ENCODE results near the gene KCNG3. TPM values are rescaled to one million over a fixed set of nuclear protein-coding genes. Genes with fewer than 3 reads are reported as not detected.

KCNG3 gene
- total and polyA plus RNA-seq, 2 of the 13 experiments (the other 11 are each of a cell fraction or from before 2014, with no cell fraction given): 2.8 to 4.8 TPM

DNA sequence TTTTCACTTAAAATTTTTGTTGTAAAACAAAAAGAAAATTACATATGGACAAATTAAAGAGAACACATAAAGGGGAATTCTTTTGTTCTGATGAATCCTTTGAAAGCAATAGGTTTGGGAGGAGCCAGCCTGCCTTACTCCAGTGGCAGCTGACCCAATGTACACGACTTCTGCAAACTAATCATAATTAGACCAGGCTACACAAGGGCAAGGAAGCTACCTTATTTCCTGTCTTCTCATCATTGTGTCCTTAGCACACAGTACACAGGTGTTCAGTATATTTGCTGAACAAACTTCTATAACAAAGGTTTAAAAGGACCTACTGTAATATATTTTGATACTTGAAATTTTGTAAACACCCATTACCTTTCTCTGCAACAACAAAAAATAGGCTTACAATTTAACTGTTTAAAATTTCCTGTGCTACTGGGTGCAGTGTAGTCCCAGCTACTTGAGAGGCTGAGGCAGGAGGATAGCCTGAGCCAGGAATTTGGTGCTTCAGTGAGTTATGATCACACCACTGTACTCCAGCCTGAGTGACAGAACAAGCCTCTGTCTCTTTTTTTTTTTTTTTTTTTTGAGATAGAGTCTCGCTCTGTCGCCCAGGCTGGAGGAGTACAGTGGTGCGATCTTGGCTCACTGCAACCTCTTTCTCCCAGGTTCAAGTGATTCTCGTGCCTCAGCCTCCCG is 18.9 kb downstream of the KCNG3 start (continued):
- TF ChIP-seq ZNF562 (CRISPR knock-in tag; IDR thresholded peaks at IDR 0.05; ENCODE audit: borderline replicate concordance) (no peak), ZFP41 (CRISPR knock-in tag; IDR thresholded peaks at IDR 0.05; ENCODE audit: borderline replicate concordance) (no peak), MIXL1 (CRISPR knock-in tag; IDR thresholded peaks at IDR 0.05) (peak; percentile 64; the same call in 1 of the 2 replicates), ERF (CRISPR knock-in tag; IDR thresholded peaks at IDR 0.05) (0 out of 2 replicates have a peak, but pooled peaks have one; percentile 49), TEAD2 (CRISPR knock-in tag; IDR thresholded peaks at IDR 0.05) (no peak), FOXA3 (CRISPR knock-in tag; IDR thresholded peaks at IDR 0.05) (peak; percentile 57), ZNF782 (CRISPR knock-in tag; IDR thresholded peaks at IDR 0.05; ENCODE audit: borderline replicate concordance) (no peak), ZNF589 (CRISPR knock-in tag; conservative IDR thresholded peaks at IDR 0.05) (no peak), FOXA1 (IDR thresholded peaks at IDR 0.05) (no peak), FOXA1 (CRISPR knock-in tag; IDR thresholded peaks at IDR 0.05) (peak; percentile 36; the same call in 1 of the 2 replicates), FOXO1 (CRISPR knock-in tag; IDR thresholded peaks at IDR 0.05) (0 out of 2 replicates have a peak, but pooled peaks have one; percentile 45), TCF7 (IDR thresholded peaks at IDR 0.05; ENCODE audit: low read depth) (peak; percentile 46; the same call in 1 of the 2 replicates), CHD2 (IDR thresholded peaks at IDR 0.05; ENCODE audit: low read depth, low read length) (no peak), TFAP4 (IDR thresholded peaks at IDR 0.05; ENCODE audit: borderline replicate concordance, low read depth) (peak; percentile 66; the same call in 1 of the 2 replicates), ZNF572 (CRISPR knock-in tag; IDR thresholded peaks at IDR 0.05) (no peak), SOX13 (IDR thresholded peaks at IDR 0.05) (no peak), SOX13 (CRISPR knock-in tag; conservative IDR thresholded peaks at IDR 0.05 in 1 of 2, IDR thresholded peaks at IDR 0.05 in 1 of 2) (peak in 1 of 2 experiments; percentile 72; a peak in 2 of 4 replicates), ZNF652 (CRISPR knock-in tag; IDR thresholded peaks at IDR 0.05; ENCODE audit: borderline replicate concordance, low read depth) (0 out of 2 replicates have a peak, but pooled peaks have one; percentile 24), RXRB (CRISPR knock-in tag; IDR thresholded peaks at IDR 0.05; ENCODE audit: borderline replicate concordance) (0 out of 2 replicates have a peak, but pooled peaks have one; percentile 18), ZBTB49 (CRISPR knock-in tag; IDR thresholded peaks at IDR 0.05; ENCODE audit: borderline replicate concordance) (no peak), ZNF251 (CRISPR knock-in tag; IDR thresholded peaks at IDR 0.05) (no peak), ATF7-NPFF (CRISPR knock-in tag; IDR thresholded peaks at IDR 0.05; ENCODE audit: low read depth) (no peak)
- TF ChIP-seq, protein P1, sequence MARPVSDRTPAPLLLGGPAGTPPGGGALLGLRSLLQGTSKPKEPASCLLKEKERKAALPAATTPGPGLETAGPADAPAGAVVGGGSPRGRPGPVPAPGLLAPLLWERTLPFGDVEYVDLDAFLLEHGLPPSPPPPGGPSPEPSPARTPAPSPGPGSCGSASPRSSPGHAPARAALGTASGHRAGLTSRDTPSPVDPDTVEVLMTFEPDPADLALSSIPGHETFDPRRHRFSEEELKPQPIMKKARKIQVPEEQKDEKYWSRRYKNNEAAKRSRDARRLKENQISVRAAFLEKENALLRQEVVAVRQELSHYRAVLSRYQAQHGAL (CRISPR knock-in tag; IDR thresholded peaks at IDR 0.05; ENCODE audit: not compliant biosample characterization): no peak
- TF ChIP-seq, protein P2, sequence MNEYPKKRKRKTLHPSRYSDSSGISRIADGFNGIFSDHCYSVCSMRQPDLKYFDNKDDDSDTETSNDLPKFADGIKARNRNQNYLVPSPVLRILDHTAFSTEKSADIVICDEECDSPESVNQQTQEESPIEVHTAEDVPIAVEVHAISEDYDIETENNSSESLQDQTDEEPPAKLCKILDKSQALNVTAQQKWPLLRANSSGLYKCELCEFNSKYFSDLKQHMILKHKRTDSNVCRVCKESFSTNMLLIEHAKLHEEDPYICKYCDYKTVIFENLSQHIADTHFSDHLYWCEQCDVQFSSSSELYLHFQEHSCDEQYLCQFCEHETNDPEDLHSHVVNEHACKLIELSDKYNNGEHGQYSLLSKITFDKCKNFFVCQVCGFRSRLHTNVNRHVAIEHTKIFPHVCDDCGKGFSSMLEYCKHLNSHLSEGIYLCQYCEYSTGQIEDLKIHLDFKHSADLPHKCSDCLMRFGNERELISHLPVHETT (CRISPR knock-in tag; conservative IDR thresholded peaks at IDR 0.05): no peak
